ENCODE measurements around the gene PDSS2.
"Not testable (repeated sequence)": the region's sequence is repeated elsewhere in the genome, so short reads cannot be mapped to it uniquely, and the experiment has no call there.

- TF ChIP-seq, protein P1, sequence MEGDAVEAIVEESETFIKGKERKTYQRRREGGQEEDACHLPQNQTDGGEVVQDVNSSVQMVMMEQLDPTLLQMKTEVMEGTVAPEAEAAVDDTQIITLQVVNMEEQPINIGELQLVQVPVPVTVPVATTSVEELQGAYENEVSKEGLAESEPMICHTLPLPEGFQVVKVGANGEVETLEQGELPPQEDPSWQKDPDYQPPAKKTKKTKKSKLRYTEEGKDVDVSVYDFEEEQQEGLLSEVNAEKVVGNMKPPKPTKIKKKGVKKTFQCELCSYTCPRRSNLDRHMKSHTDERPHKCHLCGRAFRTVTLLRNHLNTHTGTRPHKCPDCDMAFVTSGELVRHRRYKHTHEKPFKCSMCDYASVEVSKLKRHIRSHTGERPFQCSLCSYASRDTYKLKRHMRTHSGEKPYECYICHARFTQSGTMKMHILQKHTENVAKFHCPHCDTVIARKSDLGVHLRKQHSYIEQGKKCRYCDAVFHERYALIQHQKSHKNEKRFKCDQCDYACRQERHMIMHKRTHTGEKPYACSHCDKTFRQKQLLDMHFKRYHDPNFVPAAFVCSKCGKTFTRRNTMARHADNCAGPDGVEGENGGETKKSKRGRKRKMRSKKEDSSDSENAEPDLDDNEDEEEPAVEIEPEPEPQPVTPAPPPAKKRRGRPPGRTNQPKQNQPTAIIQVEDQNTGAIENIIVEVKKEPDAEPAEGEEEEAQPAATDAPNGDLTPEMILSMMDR (IDR thresholded peaks at IDR 0.05): not testable (repeated sequence)
- TF ChIP-seq ZFX (IDR thresholded peaks at IDR 0.05; ENCODE audit: borderline replicate concordance): not testable (repeated sequence)
These were observed 179.4 kb downstream of the PDSS2 start for GRCh38 chr6:107280001-107280400.

Measured in 22Rv1 (cell line).